GM18909 (cell line): ENCODE measurements around the gene NTRK2.

Experiments used
- ATAC-seq: cut with Tn5 transposase; IDR thresholded peaks from one replicate; pipeline ENCODE4 v1.9.1; 2021; ENCODE audit warnings: mild to moderate bottlenecking; ENCODE audit not compliant: unreplicated experiment, poor library complexity

Gene NTRK2

DNA sequence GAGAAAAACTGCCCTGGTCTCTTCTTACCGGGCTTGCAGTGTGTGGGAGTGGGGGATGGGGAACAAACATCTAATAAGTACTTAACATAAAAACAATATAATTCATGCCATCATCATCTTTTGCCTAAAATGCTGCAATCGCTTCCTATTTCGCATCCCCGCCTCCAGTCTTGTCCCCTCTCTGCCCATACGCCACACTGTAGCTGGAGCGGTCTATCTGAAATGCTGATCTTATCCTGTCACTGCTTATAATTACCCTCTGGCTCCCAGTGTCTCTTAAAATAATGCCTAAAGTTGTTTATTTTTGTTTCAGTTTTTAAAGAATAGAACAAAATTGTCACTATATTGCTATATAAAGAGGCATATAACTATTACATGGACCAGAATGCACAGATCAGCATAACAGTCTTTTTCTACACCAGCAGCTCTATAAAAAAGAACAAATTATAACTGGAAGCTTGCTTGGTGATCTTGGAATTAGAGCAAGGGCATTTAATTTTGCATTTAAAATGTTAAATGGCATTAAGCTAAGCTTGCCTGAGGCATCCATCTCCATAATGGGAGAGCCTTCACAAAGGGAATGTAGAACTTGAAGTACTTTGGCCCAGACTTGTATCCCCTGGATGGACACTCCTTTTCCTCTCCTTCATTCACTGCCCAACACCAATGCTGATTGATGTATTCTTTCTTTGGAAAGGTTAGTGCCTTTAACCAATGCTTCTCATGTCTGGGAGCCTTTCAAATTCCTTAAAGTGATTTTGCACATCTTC lies 12.2 kb downstream of the NTRK2 start:
- ATAC-seq: no peak

DNA sequence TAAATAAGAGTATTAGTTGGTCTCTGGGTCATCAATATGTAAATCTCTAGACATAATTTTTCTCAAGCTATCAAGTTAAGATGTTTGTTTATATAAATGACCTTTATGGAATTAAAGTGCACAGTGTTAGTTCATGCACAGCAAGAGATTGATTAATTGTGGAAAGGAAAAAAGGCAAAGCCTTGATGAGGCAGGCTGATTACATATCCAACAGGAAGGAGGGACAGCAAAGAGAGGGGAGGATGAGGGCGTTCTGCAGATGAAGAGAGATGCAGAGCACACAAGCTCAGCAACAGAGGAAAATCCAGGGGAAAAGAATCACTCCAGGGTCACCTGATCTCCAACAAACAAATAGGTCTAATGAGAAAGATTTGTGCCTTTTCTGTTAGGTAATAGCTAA lies 16.5 kb downstream of the NTRK2 start:
- ATAC-seq: no peak

GRCh38 chr9:84688956-84689355 lies 19.4 kb downstream of the NTRK2 start:
- no peak for ATAC-seq

DNA sequence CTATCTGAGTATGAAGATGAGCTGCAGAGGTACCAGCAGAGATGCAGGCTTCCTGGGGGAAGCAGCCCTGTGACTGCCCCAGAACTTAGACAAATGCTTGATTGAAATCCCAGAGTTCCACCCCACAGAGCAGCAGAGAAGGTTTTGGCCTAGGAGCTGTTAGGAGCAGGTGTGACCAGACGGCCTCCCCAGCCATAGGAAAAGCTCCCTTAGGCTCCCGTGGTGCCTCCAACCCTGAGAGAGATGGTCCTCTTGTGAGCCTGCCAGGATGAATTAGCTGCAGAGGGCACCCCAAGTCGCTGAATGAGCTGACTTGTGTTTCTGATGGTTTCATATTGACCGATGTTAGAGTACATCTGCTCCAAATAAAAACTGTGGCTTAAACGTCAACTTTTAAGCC lies 22.1 kb downstream of the NTRK2 start:
- ATAC-seq: no peak

DNA sequence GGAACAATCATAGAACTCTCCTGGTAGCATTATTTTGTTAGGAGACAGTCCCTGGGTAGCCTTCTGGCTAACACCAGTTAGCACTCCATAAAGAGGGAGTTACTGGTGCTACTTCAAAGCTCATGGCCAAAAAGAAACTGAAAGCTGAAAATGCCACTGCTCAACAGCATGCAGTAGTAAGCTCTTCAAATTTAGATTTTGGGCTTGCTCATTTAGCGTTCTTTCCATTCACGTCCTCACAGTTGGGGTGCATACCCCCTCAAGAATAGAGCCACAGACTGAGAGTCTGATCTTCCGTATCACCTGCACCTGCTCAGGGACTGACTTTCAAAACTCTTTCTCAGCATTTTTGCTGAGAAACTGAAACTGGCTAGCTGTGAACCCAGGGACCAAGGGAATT lies 24.7 kb downstream of the NTRK2 start:
- ATAC-seq: peak; percentile 82

DNA sequence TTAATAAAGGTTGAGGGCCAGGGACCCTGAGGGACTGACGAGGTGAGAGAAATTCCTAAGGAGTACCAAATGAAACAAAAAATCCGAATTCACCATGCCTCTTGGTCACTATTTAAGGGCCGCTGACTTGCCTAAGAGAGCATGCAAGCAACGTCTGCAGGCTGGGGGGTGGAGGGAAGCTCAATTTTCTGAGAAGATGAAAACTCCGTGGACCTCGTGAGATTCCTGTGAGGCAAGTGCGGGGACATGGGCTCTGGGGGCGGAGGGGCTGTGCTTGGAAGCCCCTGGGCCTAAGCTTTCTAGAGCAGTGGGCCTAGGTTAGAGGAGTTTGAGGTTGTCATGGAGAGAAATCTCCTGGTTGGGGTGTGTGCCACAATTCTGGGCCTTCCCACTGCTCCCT lies 27.5 kb downstream of the NTRK2 start:
- no peak for ATAC-seq

DNA sequence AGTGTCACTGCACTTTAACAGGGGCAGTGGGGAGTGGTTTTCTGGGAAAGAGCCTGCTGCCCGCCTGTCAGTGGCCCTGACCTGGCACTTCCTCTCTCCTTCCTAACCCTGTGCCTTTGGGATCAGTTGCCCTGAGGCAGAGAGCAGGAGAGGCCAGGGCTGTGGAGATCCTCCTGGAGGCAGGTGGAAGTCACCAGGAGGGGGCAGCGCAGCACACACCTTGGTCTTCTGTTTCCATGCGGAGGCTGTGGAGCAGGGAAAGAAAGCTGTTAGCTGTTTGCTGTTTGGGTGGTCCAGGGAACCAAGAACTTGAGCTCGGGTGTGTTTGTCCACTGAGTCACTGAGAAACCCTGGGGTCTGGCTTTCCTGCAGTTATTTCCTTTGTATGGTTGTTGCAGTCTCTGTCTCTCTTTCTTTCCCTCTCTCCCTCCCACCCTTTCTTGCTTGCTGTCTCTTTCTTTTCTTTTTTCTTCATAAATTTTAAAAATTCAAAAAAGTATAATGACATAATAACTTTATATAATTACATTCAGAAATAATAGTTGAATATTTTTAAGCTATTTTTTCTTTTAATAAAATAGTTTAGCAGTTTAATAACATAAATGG lies 28.1 kb downstream of the NTRK2 start:
- ATAC-seq: peak; percentile 41

DNA sequence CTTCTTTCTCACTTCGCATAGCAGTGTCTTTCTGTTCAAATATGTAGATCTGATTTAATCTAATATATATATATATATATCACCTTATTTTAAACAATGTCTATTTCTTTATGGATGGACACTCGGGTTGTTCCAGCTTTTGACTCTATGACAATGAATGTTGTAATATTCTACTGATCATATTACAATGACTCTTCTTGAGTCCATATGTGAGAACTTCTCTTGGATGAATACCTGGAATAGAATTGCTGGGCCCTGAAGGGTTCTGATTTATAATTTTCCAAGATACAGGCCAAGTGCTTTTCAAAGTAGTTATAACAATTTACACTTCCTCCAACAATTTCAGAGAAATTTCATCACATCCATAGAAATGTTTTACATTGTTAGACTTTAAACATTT lies 28.8 kb downstream of the NTRK2 start:
- no peak for ATAC-seq

DNA sequence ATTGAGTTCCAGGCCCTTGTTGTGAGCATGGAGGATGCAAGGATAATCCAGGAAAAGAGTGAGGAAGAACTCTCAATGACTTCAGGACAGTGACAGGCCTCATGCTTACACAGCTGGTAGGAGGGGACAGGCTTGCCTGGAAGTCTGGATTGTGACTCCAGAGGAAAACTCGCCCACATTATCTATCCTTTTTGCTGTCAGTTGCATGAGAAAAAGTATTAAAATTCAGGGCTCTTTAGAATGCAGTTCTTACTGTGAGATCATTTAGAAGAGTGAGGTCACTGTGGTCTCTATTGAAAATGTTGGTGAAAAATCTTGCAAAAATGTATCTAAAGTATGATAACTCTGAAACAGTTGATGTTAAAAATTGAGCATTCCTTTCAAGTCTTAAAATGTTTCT lies 30.5 kb downstream of the NTRK2 start:
- ATAC-seq: no peak

GRCh38 chr9:84701801-84702200 lies 32.3 kb downstream of the NTRK2 start:
- ATAC-seq: peak; percentile 91

- ATAC-seq: no peak
Measured at GRCh38 chr9:84702471-84702870, 32.9 kb downstream of the NTRK2 start.

GRCh38 chr9:84703793-84704192 lies 34.3 kb downstream of the NTRK2 start:
- no peak for ATAC-seq

DNA sequence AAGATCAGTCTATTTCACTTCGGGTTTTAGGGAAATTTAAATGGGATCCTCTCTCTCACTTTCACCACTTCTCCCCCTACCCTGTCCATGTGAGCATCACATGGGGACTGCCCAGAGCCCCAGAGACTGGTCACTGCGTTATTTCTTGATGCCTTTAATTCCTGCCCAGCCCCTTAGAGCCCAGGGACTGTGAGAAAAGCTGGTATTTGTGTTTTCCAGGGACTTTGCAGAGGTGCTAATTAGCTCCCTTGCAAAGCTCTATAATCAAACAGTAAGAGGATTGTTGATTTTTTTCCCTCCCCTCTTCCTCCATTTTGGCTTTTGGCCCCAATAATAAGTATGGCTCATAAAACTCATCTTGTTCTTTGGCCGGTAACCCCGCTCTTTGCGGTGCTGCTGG lies 35.6 kb downstream of the NTRK2 start:
- no peak for ATAC-seq

GRCh38 chr9:84708400-84708799 lies 38.9 kb downstream of the NTRK2 start:
- ATAC-seq: no peak

DNA sequence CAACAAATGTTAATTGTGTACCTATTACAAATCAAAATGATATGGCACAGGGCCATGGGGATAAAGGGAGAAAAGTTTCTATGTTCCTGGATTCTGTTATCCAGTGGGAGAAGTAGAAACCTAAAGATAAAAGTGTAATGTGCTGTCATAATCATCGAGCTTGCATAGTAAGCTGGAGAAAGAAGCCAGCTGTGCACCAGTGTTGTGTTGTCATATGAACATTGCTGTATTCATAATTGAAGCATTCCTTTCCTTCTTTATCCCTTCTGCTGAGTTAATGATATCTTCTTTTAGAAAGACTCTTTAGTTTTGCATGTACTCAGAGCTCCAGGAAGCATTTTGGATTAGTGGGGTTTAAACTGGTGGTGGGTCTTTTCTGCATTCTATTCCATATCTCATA lies 39.5 kb downstream of the NTRK2 start:
- no peak for ATAC-seq

- ATAC-seq: no peak
Measured at GRCh38 chr9:84710701-84711397, 41.3 kb downstream of the NTRK2 start.

GRCh38 chr9:84711398-84711777 lies 41.9 kb downstream of the NTRK2 start:
- ATAC-seq: no peak

DNA sequence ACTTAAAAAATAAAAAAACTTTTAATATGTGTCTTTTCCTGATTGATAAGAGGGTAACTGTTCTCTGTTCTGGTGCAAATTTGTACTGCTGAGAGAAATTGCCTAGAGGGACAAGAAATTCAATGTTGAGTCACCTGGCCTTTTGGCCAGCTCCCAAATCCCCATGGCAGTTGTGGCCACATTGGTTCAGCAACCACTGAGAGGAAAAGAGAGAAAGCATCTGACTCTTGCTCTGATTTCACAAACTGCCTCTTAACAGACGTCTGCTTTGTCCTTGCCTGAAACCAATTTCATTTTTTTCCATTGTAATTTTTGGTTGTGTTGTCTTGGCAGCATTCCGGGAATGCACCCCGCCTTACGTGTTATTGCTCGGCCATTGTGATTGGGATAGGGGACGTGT lies 42.4 kb downstream of the NTRK2 start:
- ATAC-seq: no peak

DNA sequence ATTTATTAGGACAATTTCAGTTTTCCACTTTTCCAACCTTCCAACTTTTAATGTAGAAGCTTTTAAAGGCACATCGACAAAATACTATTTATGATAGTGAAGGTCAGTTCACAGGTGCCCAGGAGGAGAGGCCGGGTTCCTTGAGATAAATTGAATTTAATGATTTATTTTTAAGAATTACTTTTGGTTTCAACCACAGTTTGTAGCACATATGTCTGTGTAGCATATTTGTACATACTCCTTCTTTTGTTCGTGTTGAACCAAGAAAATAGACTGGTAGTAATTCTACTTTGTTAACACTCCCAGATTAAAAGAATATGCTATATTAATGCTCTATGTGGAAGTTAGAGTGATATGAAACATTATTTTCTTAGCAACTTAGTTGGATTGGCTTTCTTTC lies 46.7 kb downstream of the NTRK2 start:
- ATAC-seq: no peak

DNA sequence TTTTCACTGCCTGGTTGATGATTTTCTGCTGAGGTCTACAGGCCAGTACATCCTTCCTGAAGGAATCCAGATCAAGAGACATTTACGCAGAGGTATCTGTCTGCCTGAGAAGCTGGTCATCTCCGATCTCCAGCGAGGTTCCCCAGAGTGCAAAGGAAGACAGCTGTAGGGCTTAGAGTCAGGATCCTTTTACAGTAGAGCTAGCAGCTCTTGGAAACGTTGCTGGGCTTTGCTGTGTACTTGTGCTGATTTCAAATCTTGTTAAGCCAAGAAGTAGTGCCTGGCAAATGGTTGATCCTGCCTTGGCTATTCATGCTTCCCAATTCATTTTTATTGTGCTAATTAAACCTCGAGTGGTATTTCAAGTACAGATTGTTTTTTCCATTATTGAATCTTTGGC lies 48.9 kb downstream of the NTRK2 start:
- ATAC-seq: no peak

DNA sequence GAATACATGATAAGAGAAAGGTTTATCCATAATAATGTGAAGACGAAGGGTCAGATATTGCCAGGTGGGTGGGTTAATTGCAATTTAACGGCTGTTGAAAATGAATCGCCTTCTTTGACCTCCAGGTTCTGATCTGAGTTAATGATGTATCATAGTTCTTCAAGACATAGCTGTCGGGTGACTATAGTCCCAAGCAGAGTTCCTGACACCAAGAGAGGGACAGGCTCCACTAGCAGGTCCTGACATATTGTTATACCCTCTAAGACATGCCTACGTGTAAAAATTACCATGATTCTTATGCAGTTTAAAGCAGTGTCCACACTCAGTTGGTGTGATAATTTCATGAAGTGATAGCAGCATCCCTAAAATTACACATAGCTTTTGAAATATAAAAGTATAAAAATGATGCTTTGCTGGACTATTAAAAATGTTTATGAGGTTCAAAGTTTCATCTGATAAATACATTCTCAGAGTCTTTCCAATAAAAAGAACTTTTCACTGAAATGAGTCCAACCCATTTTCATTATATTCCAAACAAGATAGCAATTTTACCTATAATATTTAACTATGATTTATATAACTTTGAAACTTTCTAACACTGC lies 53.0 kb downstream of the NTRK2 start:
- no peak for ATAC-seq
